NT2/D1 (cell line): ENCODE results near the gene SGPP1.

Experiments used
- SUZ12 ChIP-seq: IDR thresholded peaks from 2 replicates; pipeline ENCODE4 v1.6.1; 2011; ENCODE audit not compliant: insufficient read length, insufficient read depth; ENCODE audit errors: extremely low read depth
- YY1 ChIP-seq: IDR thresholded peaks from 2 replicates; pipeline ENCODE4 v1.6.1; 2011; ENCODE audit not compliant: insufficient read length, insufficient read depth
- ZNF274 ChIP-seq: IDR thresholded peaks from 2 replicates; pipeline ENCODE4 v1.6.1; 2011; ENCODE audit warnings: mild to moderate bottlenecking, low read depth, low read length

DNA sequence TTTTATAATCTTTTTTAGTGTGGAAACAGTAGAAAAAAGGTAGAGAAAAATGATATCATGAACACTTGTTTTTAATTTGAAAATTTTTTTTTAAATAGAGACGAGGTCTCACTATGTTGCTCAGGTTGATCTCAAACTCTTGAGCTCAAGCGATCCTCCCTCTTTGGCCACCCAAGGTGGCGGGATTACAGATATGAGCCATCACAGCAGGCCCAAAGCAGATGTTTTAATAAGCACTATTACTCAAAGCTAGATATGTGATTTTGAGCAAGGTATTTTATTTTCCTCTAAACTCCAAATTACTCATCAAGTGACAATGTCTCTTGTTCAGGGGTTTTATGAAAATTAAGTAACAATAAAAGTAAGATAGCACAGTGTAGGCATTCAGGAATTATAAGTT, 75.5 kb downstream of the SGPP1 start:
- TF ChIP-seq SUZ12 (no peak), ZNF274 (no peak), YY1 (no peak)
